ENCODE results near the gene RERE.

DNA sequence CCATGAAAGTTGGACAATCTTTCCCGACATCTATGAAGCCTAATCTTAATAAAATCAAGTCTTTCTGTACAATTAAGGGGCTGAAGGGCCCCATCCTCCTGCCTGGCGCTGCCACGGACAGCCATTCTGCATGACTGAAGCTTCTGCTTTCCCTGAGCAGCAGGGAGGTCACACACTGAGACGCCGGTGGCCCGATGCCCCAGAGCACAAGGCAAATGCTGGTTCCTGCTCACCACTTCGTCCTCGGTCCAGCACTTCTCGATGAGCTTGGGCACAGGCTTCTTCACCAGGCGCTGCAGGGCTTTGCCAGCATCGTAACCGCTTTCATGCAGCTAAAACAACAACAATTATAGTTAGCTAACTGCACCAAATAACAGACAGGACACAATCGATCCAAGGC is 351.7 kb downstream of the RERE start:
- no peak for TF ChIP-seq TCF12 (IDR thresholded peaks at IDR 0.05)
- no peak for TF ChIP-seq CTCF (IDR thresholded peaks at IDR 0.05)
- no peak for TF ChIP-seq GABPA (IDR thresholded peaks at IDR 0.05; ENCODE audit: low read depth)

All from SK-N-SH (cell line).